ENCODE data around the gene KRTAP9-3. TPM values are rescaled to one million over a fixed set of nuclear protein-coding genes. Genes with fewer than 3 reads are reported as not detected.

The KRTAP9-3 gene
- total RNA-seq, 1 experiment from 2014 or later: not detected

DNA sequence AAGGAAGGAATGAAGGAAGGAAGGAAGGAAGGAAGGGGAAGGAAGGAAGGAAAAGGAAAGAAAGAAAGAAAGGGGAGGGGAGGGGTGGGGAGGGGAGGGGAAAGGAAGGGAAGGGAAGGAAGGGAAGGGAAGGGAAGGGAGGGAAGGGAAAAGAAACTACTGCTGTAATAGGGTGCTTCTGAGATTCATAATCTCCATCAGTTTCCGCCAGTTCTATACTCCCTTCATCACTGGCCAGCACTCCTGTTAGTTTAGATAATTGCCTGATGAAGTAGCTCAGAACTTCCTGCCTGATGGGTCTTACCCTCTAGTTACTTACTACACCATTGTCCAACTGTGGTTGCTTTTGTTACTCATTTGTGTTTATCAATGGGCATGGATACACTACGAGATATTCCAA lies 31.0 kb downstream of the KRTAP9-3 start (continued):
- TF ChIP-seq RAD21 (IDR thresholded peaks at IDR 0.05; ENCODE audit: low read depth): no peak

- H3K9me3 ChIP-seq (ENCODE audit: control insufficient read depth in 1 of 2, insufficient read depth in 1 of 2, low read depth in 1 of 2, low read length in 2 of 2): no peaks in the 10 kb centered on the region
- no peaks in the 10 kb centered on the region for H3K4me1 ChIP-seq (ENCODE audit: control insufficient read depth in 1 of 2, insufficient read depth in 2 of 2, low read length in 2 of 2)
- CTCF ChIA-PET: no interaction called here
- POLR2A ChIA-PET: no interaction called here
- H3K9ac ChIP-seq (ENCODE audit: low read length): no peak overlapping the region
- no peak for DNase-seq (ENCODE audit: low read depth, low spot score)
- H3K27ac ChIP-seq (ENCODE audit: low read depth, low read length): no peak overlapping the region
- no peaks in the 10 kb centered on the region for H3K36me3 ChIP-seq (ENCODE audit: control insufficient read depth in 1 of 2, insufficient read depth in 2 of 2, low read length in 2 of 2)
- no peaks in the 10 kb centered on the region for H3K79me2 ChIP-seq (ENCODE audit: insufficient read depth, low read length)
- H2AFZ ChIP-seq (ENCODE audit: low read depth, low read length, poor library complexity, severe bottlenecking): no peak overlapping the region
- RAD21 ChIA-PET (ENCODE audit: low non-redundant PET in 1 of 2, low total read pairs in 2 of 2, uncharacterized antibody in 2 of 2, unreplicated experiment in 2 of 2): no interaction called here
- intact Hi-C loops (cut with micrococcal nuclease): loop anchor here (1.0 kb wide), 1 partner anchor 12 kb away; no protein-coding TSS in a partner anchor
- no peak overlapping the region for H3K4me2 ChIP-seq (ENCODE audit: low read length)
- H3K27me3 ChIP-seq (ENCODE audit: insufficient read depth, low read length): no peaks in the 10 kb centered on the region
- ATAC-seq: no peak
- TF ChIP-seq ZFX (IDR thresholded peaks at IDR 0.05): no peak
- TF ChIP-seq ZNF274 (IDR thresholded peaks at IDR 0.05; ENCODE audit: low read depth, low read length): no peak
- TF ChIP-seq ELF1 (IDR thresholded peaks at IDR 0.05; ENCODE audit: borderline replicate concordance, low read depth): no peak
- no peak for TF ChIP-seq JUND (IDR thresholded peaks at IDR 0.05)
- no peak for TF ChIP-seq RAD21 (IDR thresholded peaks at IDR 0.05; ENCODE audit: low read depth)
- no peak for TF ChIP-seq CBX3 (IDR thresholded peaks at IDR 0.05; ENCODE audit: low read depth)
- TF ChIP-seq EZH2phosphoT487 (IDR thresholded peaks at IDR 0.05; ENCODE audit: borderline replicate concordance): no peak
- TF ChIP-seq, protein P1, sequence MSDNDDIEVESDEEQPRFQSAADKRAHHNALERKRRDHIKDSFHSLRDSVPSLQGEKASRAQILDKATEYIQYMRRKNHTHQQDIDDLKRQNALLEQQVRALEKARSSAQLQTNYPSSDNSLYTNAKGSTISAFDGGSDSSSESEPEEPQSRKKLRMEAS (IDR thresholded peaks at IDR 0.05): no peak
- no peak for TF ChIP-seq SIN3A (IDR thresholded peaks at IDR 0.05; ENCODE audit: low read depth)
- no peak overlapping the region for H3K4me3 ChIP-seq (replicated peaks in 1 of 2; ENCODE audit: low read depth in 1 of 2, low read length in 2 of 2)
- no TSS peak for BruUV-seq (replicated peaks)
- H3K9me2 ChIP-seq (ENCODE audit: insufficient read depth): no peaks in the 10 kb centered on the region
- H4K20me1 ChIP-seq (ENCODE audit: insufficient read depth): no peaks in the 10 kb centered on the region
Observed at GRCh38 chr17:41264599-41264998, 32.4 kb downstream of the KRTAP9-3 start.

DNA sequence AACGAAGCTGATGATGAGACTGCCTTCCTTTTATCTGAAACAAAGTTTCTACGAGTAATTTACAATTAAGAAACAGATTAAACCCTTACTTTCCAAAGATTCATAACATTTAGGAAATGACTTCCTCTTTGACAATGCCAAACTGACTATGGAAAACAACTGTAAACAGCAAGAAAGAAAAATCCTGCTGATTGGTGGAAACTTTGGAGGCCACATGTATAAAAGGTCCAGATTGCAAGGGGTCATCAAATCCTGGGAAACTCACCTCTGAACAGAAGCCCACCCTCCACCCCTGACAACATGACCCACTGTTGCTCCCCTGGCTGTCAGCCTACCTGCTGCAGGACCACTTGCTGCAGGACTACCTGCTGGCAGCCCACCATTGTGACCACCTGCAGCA lies 32.8 kb downstream of the KRTAP9-3 start, which contains the start of gene KRTAP9-6:
TSS of gene KRTAP9-6 (plus strand) at position 301 of the 400 bp plus-strand sequence. CDS start at position 301, 0 bp downstream.
- Histone ChIP-seq H3K9ac (ENCODE audit: low read length) (no peak within 1 kb of the TSS), H3K4me2 (ENCODE audit: low read length) (no peak within 1 kb of the TSS), H3K27ac (ENCODE audit: low read depth, low read length) (no peak within 1 kb of the TSS), H3K27me3 (ENCODE audit: insufficient read depth, low read length) (no peaks in the 10 kb centered on the region), H3K4me1 (ENCODE audit: control insufficient read depth in 1 of 2, insufficient read depth in 2 of 2, low read length in 2 of 2) (no peaks in the 10 kb centered on the region), H2AFZ (ENCODE audit: low read depth, low read length, poor library complexity, severe bottlenecking) (no peak within 1 kb of the TSS), H3K4me3 (replicated peaks in 1 of 2; ENCODE audit: low read depth in 1 of 2, low read length in 2 of 2) (no peak within 1 kb of the TSS), H3K9me3 (ENCODE audit: control insufficient read depth in 1 of 2, insufficient read depth in 1 of 2, low read depth in 1 of 2, low read length in 2 of 2) (no peaks in the 10 kb centered on the region), H3K79me2 (ENCODE audit: insufficient read depth, low read length) (no peaks in the 10 kb centered on the region), H4K20me1 (ENCODE audit: insufficient read depth) (no peaks in the 10 kb centered on the region), H3K36me3 (ENCODE audit: control insufficient read depth in 1 of 2, insufficient read depth in 2 of 2, low read length in 2 of 2) (no peaks in the 10 kb centered on the region), H3K9me2 (ENCODE audit: insufficient read depth) (no peaks in the 10 kb centered on the region)
- intact Hi-C loops (cut with micrococcal nuclease): no loop called here
- BruUV-seq (replicated peaks): no TSS peak
- no peak for ATAC-seq
- ChIA-PET CTCF (no interaction called here), POLR2A (no interaction called here), RAD21 (ENCODE audit: low non-redundant PET in 1 of 2, low total read pairs in 2 of 2, uncharacterized antibody in 2 of 2, unreplicated experiment in 2 of 2) (no interaction called here)
- no peak for DNase-seq (ENCODE audit: low read depth, low spot score)
- TF ChIP-seq EGR1 (IDR thresholded peaks at IDR 0.05; ENCODE audit: low read depth): no peak
- no peak for TF ChIP-seq SRF (IDR thresholded peaks at IDR 0.05; ENCODE audit: low read depth)
- no peak for TF ChIP-seq TCF7L2 (IDR thresholded peaks at IDR 0.05; ENCODE audit: borderline replicate concordance, extremely low read depth, insufficient read depth, insufficient read length)
- TF ChIP-seq CBX3 (IDR thresholded peaks at IDR 0.05; ENCODE audit: low read depth): no peak
- TF ChIP-seq POLR2A (IDR thresholded peaks at IDR 0.05; ENCODE audit: borderline replicate concordance, extremely low read depth, insufficient read depth, insufficient read length): no peak
- no peak for TF ChIP-seq ZNF274 (IDR thresholded peaks at IDR 0.05; ENCODE audit: low read depth, low read length)
- TF ChIP-seq EZH2 (IDR thresholded peaks at IDR 0.05): no peak
- TF ChIP-seq POLR2AphosphoS5 (IDR thresholded peaks at IDR 0.05; ENCODE audit: low read depth, low read length): no peak
- no peak for TF ChIP-seq RAD21 (IDR thresholded peaks at IDR 0.05; ENCODE audit: low read depth)
- TF ChIP-seq, protein P2, sequence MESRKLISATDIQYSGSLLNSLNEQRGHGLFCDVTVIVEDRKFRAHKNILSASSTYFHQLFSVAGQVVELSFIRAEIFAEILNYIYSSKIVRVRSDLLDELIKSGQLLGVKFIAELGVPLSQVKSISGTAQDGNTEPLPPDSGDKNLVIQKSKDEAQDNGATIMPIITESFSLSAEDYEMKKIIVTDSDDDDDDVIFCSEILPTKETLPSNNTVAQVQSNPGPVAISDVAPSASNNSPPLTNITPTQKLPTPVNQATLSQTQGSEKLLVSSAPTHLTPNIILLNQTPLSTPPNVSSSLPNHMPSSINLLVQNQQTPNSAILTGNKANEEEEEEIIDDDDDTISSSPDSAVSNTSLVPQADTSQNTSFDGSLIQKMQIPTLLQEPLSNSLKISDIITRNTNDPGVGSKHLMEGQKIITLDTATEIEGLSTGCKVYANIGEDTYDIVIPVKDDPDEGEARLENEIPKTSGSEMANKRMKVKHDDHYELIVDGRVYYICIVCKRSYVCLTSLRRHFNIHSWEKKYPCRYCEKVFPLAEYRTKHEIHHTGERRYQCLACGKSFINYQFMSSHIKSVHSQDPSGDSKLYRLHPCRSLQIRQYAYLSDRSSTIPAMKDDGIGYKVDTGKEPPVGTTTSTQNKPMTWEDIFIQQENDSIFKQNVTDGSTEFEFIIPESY (IDR thresholded peaks at IDR 0.05; ENCODE audit: extremely low read depth, insufficient replicate concordance, low read length): no peak
- TF ChIP-seq, protein P1 (IDR thresholded peaks at IDR 0.05): no peak
- no peak for TF ChIP-seq SIN3A (IDR thresholded peaks at IDR 0.05; ENCODE audit: low read depth)
- TF ChIP-seq FOSL1 (IDR thresholded peaks at IDR 0.05; ENCODE audit: low read depth): no peak
- no peak for TF ChIP-seq ELF1 (IDR thresholded peaks at IDR 0.05; ENCODE audit: borderline replicate concordance, low read depth)
- TF ChIP-seq SP1 (IDR thresholded peaks at IDR 0.05; ENCODE audit: low read depth): no peak
- TF ChIP-seq JUND (IDR thresholded peaks at IDR 0.05): no peak
